Measurements from ENCODE around the gene ETV7.

- TF ChIP-seq CTCF (IDR thresholded peaks at IDR 0.05) = no peak
- TF ChIP-seq POLR2A (IDR thresholded peaks at IDR 0.05) = no peak
Observed at GRCh38 chr6:36387440-36388303, at the start of gene ETV7.

All from lower leg skin (tissue), 3 donors.